Natural killer cell (primary cell): ENCODE data around the gene MAP4K2. TPM values are rescaled to one million over a fixed set of nuclear protein-coding genes. Genes with fewer than 3 reads are reported as not detected.

Experiments
- ATAC-seq, 3 donors: fragments of 150-1000 bp in 2 of 3; fragments of 200-7000 bp in 1 of 3; cut with Tn5 transposase; 1 replicate in 1 of 3; 2 replicates in 2 of 3; pipeline ENCODE4 v1.10.0; 2021; ENCODE audit warnings: mild to moderate bottlenecking in 2 of 3, moderate library complexity in 2 of 3
- DNase-seq, 2 donors: peaks; one replicate each; pipeline versions ENCODE4 v3.0.0 to v3.0.0-alpha.2; 2013 to 2021; ENCODE audit warnings: mixed read lengths in 1 of 2
- H3K27ac ChIP-seq: one replicate; pipeline ENCODE4 v1.5.1; 2013; ENCODE audit warnings: mild to moderate bottlenecking, low read length
- H3K27me3 ChIP-seq: one replicate; pipeline ENCODE4 v1.6.1; 2013; ENCODE audit warnings: low read length; ENCODE audit not compliant: control insufficient read depth, insufficient read depth
- H3K36me3 ChIP-seq: one replicate; pipeline ENCODE4 v1.6.1; 2013; ENCODE audit warnings: low read length; ENCODE audit not compliant: control insufficient read depth, insufficient read depth
- H3K4me1 ChIP-seq: one replicate; pipeline ENCODE4 v1.6.1; 2013; ENCODE audit warnings: low read length; ENCODE audit not compliant: control insufficient read depth, insufficient read depth
- H3K4me3 ChIP-seq: one replicate; pipeline ENCODE4 v1.5.1; 2013; ENCODE audit warnings: low read length
- H3K9me3 ChIP-seq: one replicate; pipeline ENCODE4 v1.6.1; 2013; ENCODE audit warnings: low read length; ENCODE audit not compliant: control insufficient read depth, insufficient read depth
- H3K27ac Mint-ChIP-seq, 2 donors: one replicate each; pipeline ENCODE4 v1.8.0; 2022; ENCODE audit warnings: mild to moderate bottlenecking in 2 of 2, mixed read lengths in 2 of 2, moderate library complexity in 1 of 2
- H3K27me3 Mint-ChIP-seq, 2 donors: one replicate each; pipeline ENCODE4 v1.8.0; 2022; ENCODE audit warnings: low read depth in 2 of 2, mixed read lengths in 2 of 2
- H3K36me3 Mint-ChIP-seq: one replicate; pipeline ENCODE4 v1.8.0; 2022; ENCODE audit warnings: mixed read lengths
- H3K4me1 Mint-ChIP-seq, 2 donors: one replicate each; pipeline ENCODE4 v1.8.0; 2022; ENCODE audit warnings: mixed read lengths in 2 of 2
- H3K4me3 Mint-ChIP-seq: one replicate; pipeline ENCODE4 v1.8.0; 2022; ENCODE audit warnings: mild to moderate bottlenecking, moderate library complexity, mixed read lengths
- H3K9me3 Mint-ChIP-seq, 2 donors: one replicate each; pipeline ENCODE4 v1.8.0; 2022; ENCODE audit warnings: mixed read lengths in 2 of 2
- WGBS: methylation state at CpG from one replicate; pipeline ENCODE4 v1.1.7; 2013; ENCODE audit warnings: missing lambda C conversion rate; ENCODE audit not compliant: insufficient coverage; 5-methylcytosine and 5-hydroxymethylcytosine counted together
- intact Hi-C: fragments of 100-400 bp; cut with micrococcal nuclease; formaldehyde crosslinking; loops from one replicate; pipeline ENCODE4 v1.14.2; 2022
- total RNA-seq, 4 donors: library from RNA; stranded (reverse); fragments of 120-200 nt in 1 of 4; gene quantifications; one replicate each; pipeline versions ENCODE4 v1.2.3 to v1.2.4, GENCODE V29; 2013 to 2022
- TF ChIP-seq, protein P1 (sequence below): fragments of 200-600 bp; IDR thresholded peaks from one replicate; pipeline ENCODE4 v1.8.0; 2022; ENCODE audit warnings: antibody characterized with exemption

MAP4K2 gene
- total RNA-seq, 3 donors from 2014 or later (not counting 1 experiment from before 2014, with no cell fraction given) = 38.3 to 40.6 (median 38.7) TPM

DNA sequence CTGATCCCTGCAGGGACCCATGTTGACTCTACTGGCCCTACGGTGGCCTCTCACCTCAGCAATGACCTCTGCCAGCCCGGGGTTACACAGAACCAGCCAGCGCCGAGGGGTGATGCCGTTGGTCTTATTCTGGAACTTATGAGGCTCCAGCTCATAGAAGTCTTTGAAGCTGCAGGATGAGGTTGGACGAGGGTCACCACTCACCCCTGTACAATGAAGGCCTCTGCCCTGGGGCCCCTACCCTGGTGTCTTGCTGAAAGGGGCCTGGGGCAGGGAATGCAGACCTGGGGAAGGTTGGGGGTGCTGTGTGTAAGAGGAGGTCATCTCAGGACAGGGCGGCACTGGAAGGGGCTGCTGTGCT is 50.0 kb downstream of the MAP4K2 start:
- H3K27ac Mint-ChIP-seq = no peak overlapping the region
- TF ChIP-seq, protein P1, sequence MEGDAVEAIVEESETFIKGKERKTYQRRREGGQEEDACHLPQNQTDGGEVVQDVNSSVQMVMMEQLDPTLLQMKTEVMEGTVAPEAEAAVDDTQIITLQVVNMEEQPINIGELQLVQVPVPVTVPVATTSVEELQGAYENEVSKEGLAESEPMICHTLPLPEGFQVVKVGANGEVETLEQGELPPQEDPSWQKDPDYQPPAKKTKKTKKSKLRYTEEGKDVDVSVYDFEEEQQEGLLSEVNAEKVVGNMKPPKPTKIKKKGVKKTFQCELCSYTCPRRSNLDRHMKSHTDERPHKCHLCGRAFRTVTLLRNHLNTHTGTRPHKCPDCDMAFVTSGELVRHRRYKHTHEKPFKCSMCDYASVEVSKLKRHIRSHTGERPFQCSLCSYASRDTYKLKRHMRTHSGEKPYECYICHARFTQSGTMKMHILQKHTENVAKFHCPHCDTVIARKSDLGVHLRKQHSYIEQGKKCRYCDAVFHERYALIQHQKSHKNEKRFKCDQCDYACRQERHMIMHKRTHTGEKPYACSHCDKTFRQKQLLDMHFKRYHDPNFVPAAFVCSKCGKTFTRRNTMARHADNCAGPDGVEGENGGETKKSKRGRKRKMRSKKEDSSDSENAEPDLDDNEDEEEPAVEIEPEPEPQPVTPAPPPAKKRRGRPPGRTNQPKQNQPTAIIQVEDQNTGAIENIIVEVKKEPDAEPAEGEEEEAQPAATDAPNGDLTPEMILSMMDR = no peak
- 93% methylated on average over 7 of the region's 7 CpGs for WGBS

DNA sequence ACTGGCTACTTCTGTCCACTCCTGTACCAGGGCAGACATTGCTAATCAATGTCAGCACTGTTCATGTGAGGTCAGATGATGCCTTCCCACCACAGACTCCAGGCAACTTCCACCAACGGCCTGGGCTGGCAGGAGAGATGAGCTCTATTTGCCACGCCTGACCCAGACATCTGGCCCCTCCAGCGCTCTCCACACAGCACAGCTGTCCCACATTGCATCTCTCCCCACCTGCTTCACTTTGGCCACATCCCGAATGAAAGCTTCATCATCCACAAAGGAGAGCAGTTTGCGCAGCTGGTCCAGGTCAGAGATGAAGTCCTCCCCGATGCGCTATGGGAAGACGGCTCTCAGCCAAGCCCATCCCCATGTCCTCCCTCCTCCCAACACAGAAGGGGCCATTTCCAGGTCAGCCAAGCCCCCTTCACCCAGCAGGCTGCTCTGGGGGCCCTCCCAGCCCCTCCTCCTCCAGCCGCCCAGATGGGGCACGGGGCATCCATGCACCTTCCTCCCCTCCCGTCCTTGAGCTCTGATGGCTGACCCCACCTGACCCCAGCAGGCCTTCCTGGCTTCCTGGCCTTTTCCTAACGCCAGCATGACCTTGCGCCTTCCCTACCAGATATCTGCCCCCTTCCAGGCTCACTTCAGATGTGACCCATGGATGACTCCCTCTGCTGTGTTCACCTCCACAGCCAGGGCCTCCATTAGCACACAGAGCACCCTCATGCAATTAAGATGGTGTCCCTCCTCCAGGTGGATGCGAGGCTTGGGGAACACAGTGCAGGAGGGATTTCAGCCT is 50.6 kb downstream of the MAP4K2 start:
- peak overlapping the region in 1 of 2 donors; percentile 36 for H3K27ac Mint-ChIP-seq
- TF ChIP-seq, protein P1 = no peak
- H3K36me3 Mint-ChIP-seq = no peaks in the 10 kb centered on the region
- ATAC-seq = no peak
- DNase-seq = no peak
- Histone ChIP-seq H3K9me3 (no peaks in the 10 kb centered on the region), H3K4me3 (no peak overlapping the region), H3K36me3 (peaks cover 24% of the 10 kb centered on the region), H3K27ac (no peak overlapping the region), H3K4me1 (peaks cover 24% of the 10 kb centered on the region), H3K27me3 (no peaks in the 10 kb centered on the region)
- intact Hi-C loops = no loop called here
- H3K9me3 Mint-ChIP-seq = no peaks in the 10 kb centered on the region
- peaks cover 14 to 26% of the 10 kb centered on the region in 2 donors for H3K4me1 Mint-ChIP-seq
- no peak overlapping the region for H3K4me3 Mint-ChIP-seq
- 91% methylated on average over 14 of the region's 14 CpGs for WGBS
- H3K27me3 Mint-ChIP-seq = no peaks in the 10 kb centered on the region

More for the DNA sequence above, 50.0 kb downstream of the MAP4K2 start:
- H3K9me3 Mint-ChIP-seq = no peaks in the 10 kb centered on the region
- no peak for ATAC-seq
- no peaks in the 10 kb centered on the region for H3K9me3 ChIP-seq
- no peaks in the 10 kb centered on the region for H3K27me3 ChIP-seq
- no peaks in the 10 kb centered on the region for H3K36me3 Mint-ChIP-seq
- no peak overlapping the region for H3K4me3 Mint-ChIP-seq
- peaks cover 24% of the 10 kb centered on the region for H3K36me3 ChIP-seq
- no peak overlapping the region for H3K4me3 ChIP-seq
- H3K27ac ChIP-seq = no peak overlapping the region
- DNase-seq = no peak
- peaks cover 14 to 27% of the 10 kb centered on the region in 2 donors for H3K4me1 Mint-ChIP-seq
- peaks cover 30% of the 10 kb centered on the region for H3K4me1 ChIP-seq
- intact Hi-C loops = no loop called here
- H3K27me3 Mint-ChIP-seq = no peaks in the 10 kb centered on the region

DNA sequence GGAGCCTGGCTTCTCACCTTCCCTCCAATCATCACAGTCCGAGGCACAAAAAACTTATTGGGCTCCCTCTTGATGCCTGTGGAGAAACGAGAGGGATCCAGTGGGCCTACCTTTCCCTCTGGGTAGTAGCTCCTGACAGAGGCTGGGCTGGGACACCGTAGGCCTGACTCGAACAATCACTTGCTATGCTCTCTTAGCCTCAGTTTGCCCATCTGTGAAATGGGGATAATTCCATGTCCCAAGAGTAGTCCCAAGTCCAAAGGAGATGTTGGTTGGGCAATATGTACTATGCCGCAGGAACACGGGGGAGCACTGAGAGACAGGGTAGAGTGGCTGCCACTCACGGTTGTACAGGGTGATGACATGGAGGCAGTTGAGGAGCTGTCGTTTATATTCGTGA is 51.4 kb downstream of the MAP4K2 start:
- ATAC-seq (no peak), DNase-seq (no peak)
- intact Hi-C loops = no loop called here
- H3K27me3 Mint-ChIP-seq = no peaks in the 10 kb centered on the region
- no peaks in the 10 kb centered on the region for H3K9me3 Mint-ChIP-seq
- no peak overlapping the region for H3K27ac ChIP-seq
- H3K36me3 Mint-ChIP-seq = no peaks in the 10 kb centered on the region
- no peak overlapping the region for H3K4me3 Mint-ChIP-seq
- H3K36me3 ChIP-seq = peaks cover 24% of the 10 kb centered on the region
- TF ChIP-seq, protein P1 = no peak
- WGBS = 89% methylated on average over 9 of the region's 9 CpGs
- no peaks in the 10 kb centered on the region for H3K9me3 ChIP-seq
- no peak overlapping the region for H3K27ac Mint-ChIP-seq
- H3K4me1 Mint-ChIP-seq = peaks cover 16 to 29% of the 10 kb centered on the region in 2 donors
- H3K4me1 ChIP-seq = peaks cover 28% of the 10 kb centered on the region
- H3K27me3 ChIP-seq = no peaks in the 10 kb centered on the region
- H3K4me3 ChIP-seq = no peak overlapping the region

DNA sequence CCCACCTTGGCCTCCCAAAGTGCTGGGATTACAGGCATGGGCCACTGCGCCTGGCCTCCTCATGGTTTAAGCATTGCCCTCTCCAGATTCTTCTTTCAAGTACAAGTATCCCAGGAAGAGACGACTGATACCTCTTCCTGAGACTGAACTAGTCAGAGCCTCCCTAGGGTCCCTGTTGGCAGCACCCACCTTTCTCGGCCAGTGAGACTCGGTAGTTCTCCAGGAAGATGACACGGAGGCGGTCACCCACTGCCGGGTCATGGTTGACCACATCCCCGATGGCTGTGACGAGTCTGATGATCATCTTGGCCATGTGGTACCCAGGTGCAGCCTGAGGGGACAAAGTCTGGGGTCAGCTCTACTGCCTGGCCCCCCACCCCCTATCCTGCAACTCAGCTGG is 51.9 kb downstream of the MAP4K2 start:
- intact Hi-C loops = no loop called here
- 82% methylated on average over 9 of the region's 9 CpGs for whole genome bisulfite sequencing
- peaks cover 32% of the 10 kb centered on the region for H3K4me1 ChIP-seq
- peak in 1 of 3 donors; percentile 47 for ATAC-seq
- H3K27ac ChIP-seq = no peak overlapping the region
- Mint-ChIP-seq H3K27me3 (no peaks in the 10 kb centered on the region), H3K4me1 (peaks cover 20 to 34% of the 10 kb centered on the region in 2 donors), H3K27ac (no peak overlapping the region), H3K9me3 (no peaks in the 10 kb centered on the region), H3K36me3 (no peaks in the 10 kb centered on the region), H3K4me3 (no peak overlapping the region)
- no peaks in the 10 kb centered on the region for H3K9me3 ChIP-seq
- H3K36me3 ChIP-seq = peaks cover 24% of the 10 kb centered on the region
- no peaks in the 10 kb centered on the region for H3K27me3 ChIP-seq
- TF ChIP-seq, protein P1 = no peak
- no peak overlapping the region for H3K4me3 ChIP-seq
- no peak for DNase-seq
